Spleen (tissue), 7 donors: ENCODE results near the gene ACER3.

Source experiments
- POLR2AphosphoS5 ChIP-seq, 3 donors: sonication (generic); formaldehyde crosslinking; IDR thresholded peaks; one replicate each; pipeline ENCODE4 v1.5.1; 2017; ENCODE audit warnings: antibody characterized with exemption in 3 of 3
- TF ChIP-seq, protein P1 (sequence below), 11 experiments: fragments of 200-600 bp in 7 of 11; fragments of 450-650 bp in 4 of 11; sonication (generic) in 4 of 11; IDR thresholded peaks in 8 of 11; conservative IDR thresholded peaks in 3 of 11; 1 replicate in 7 of 11; 2 replicates in 4 of 11; pipeline versions ENCODE4 v1.4.0 to v1.8.0; 2016 to 2021; ENCODE audit warnings: antibody characterized with exemption in 11 of 11, inconsistent platforms in 4 of 11, mild to moderate bottlenecking in 1 of 11
- donor health status: DM: no; HTN: no; CAD: no; lungs with moderate emphysema.
- donor health status: DM: no; HTN: no; CAD: no.
- donor health status: DM: no; HTN: no; CAD: no.

DNA sequence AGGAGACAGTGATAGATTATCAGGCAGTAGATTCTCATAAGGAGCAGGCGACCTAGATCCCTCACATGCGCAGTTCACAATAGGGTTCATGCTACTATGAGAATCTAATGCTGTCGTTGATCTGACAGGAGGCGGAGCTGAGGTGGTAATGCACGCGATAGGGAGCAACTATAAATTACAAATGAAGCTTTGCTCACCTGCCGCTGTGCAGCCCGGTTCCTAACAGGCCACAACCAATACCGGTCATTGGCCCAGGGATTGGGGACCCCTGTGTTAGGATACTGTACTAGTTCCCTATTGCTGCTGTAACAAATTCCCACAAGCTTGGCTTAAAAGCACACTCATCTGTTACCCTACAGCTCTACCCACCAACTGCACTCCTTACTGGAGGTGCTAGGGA, 184.2 kb downstream of the ACER3 start:
- TF ChIP-seq, protein P1, sequence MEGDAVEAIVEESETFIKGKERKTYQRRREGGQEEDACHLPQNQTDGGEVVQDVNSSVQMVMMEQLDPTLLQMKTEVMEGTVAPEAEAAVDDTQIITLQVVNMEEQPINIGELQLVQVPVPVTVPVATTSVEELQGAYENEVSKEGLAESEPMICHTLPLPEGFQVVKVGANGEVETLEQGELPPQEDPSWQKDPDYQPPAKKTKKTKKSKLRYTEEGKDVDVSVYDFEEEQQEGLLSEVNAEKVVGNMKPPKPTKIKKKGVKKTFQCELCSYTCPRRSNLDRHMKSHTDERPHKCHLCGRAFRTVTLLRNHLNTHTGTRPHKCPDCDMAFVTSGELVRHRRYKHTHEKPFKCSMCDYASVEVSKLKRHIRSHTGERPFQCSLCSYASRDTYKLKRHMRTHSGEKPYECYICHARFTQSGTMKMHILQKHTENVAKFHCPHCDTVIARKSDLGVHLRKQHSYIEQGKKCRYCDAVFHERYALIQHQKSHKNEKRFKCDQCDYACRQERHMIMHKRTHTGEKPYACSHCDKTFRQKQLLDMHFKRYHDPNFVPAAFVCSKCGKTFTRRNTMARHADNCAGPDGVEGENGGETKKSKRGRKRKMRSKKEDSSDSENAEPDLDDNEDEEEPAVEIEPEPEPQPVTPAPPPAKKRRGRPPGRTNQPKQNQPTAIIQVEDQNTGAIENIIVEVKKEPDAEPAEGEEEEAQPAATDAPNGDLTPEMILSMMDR (IDR thresholded peaks at IDR 0.05 in 8 of 11, conservative IDR thresholded peaks at IDR 0.05 in 3 of 11) = no peak
- TF ChIP-seq POLR2AphosphoS5 (IDR thresholded peaks at IDR 0.05) = no peak
